ENCODE data around the gene USH2A.

- TF ChIP-seq REST (IDR thresholded peaks at IDR 0.05; ENCODE audit: low read depth) = no peak
- TF ChIP-seq RAD21 (IDR thresholded peaks at IDR 0.05; ENCODE audit: low read depth) = no peak
- no peak for TF ChIP-seq TAF1 (IDR thresholded peaks at IDR 0.05; ENCODE audit: low read depth)
- no peak for TF ChIP-seq NFIC (IDR thresholded peaks at IDR 0.05)
- no peak for TF ChIP-seq YY1 (IDR thresholded peaks at IDR 0.05; ENCODE audit: low read depth)
- TF ChIP-seq ZBTB7A (IDR thresholded peaks at IDR 0.05; ENCODE audit: low read depth) = no peak
- TF ChIP-seq EGR1 (IDR thresholded peaks at IDR 0.05) = no peak
- TF ChIP-seq MAX (IDR thresholded peaks at IDR 0.05) = no peak
- TF ChIP-seq EP300 (IDR thresholded peaks at IDR 0.05; ENCODE audit: borderline replicate concordance) = no peak
- TF ChIP-seq CREB1 (IDR thresholded peaks at IDR 0.05; ENCODE audit: low read depth) = no peak
- TF ChIP-seq TCF12 (IDR thresholded peaks at IDR 0.05; ENCODE audit: low read depth) = no peak
These were observed 544.4 kb downstream of the USH2A start for GRCh38 chr1:215878843-215879242.
